GM12801 (cell line): Measurements from ENCODE around the gene ARPP21.

Experiments
- CTCF ChIP-seq: IDR thresholded peaks from one replicate; pipeline ENCODE4 v1.5.1; 2011; ENCODE audit warnings: control low read depth; ENCODE audit not compliant: insufficient read length; ENCODE audit errors: extremely low read depth

The ARPP21 gene

GRCh38 chr3:35773417-35773816 lies 134.1 kb downstream of the ARPP21 start:
- no peak for TF ChIP-seq CTCF

GRCh38 chr3:35776346-35776745 lies 137.0 kb downstream of the ARPP21 start:
- no peak for TF ChIP-seq CTCF

- no peak for TF ChIP-seq CTCF
Measured at GRCh38 chr3:35777065-35777464, 137.7 kb downstream of the ARPP21 start.

GRCh38 chr3:35777563-35778554 lies 138.5 kb downstream of the ARPP21 start:
- no peak for TF ChIP-seq CTCF

- TF ChIP-seq CTCF: no peak
Measured at GRCh38 chr3:35779611-35780010, 140.3 kb downstream of the ARPP21 start.

GRCh38 chr3:35780800-35781199 lies 141.5 kb downstream of the ARPP21 start:
- TF ChIP-seq CTCF: no peak

- no peak for TF ChIP-seq CTCF
Measured at GRCh38 chr3:35781558-35781957, 142.2 kb downstream of the ARPP21 start.
